LNCAP (cell line): Measurements from ENCODE around the gene SIVA1.

Source experiments
- TF ChIP-seq, protein P1 (sequence below): fragments of 450-650 bp; IDR thresholded peaks from 2 replicates; pipeline ENCODE4 v1.5.1; 2017; ENCODE audit warnings: mild to moderate bottlenecking

Gene SIVA1

DNA sequence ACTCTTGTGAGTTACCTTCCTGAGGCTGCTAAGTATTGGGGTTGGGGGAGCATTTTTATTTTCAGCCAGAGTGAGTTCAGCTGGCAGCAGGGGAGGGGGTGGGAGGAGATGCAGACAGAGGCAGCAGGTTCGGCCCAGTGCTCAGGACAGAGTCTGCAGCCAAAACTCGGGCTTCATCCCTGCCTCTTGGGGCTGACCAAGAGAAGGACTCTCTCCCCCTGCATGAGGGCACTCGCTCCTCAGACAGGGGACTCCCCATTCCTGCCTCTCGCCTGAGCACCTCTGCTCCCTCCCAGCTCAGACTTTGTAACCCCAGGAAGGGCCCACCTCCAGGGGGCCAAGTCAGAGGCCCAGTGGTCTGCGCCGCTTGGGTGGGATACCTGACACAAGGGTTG is 43.7 kb downstream of the SIVA1 start:
- TF ChIP-seq, protein P1, sequence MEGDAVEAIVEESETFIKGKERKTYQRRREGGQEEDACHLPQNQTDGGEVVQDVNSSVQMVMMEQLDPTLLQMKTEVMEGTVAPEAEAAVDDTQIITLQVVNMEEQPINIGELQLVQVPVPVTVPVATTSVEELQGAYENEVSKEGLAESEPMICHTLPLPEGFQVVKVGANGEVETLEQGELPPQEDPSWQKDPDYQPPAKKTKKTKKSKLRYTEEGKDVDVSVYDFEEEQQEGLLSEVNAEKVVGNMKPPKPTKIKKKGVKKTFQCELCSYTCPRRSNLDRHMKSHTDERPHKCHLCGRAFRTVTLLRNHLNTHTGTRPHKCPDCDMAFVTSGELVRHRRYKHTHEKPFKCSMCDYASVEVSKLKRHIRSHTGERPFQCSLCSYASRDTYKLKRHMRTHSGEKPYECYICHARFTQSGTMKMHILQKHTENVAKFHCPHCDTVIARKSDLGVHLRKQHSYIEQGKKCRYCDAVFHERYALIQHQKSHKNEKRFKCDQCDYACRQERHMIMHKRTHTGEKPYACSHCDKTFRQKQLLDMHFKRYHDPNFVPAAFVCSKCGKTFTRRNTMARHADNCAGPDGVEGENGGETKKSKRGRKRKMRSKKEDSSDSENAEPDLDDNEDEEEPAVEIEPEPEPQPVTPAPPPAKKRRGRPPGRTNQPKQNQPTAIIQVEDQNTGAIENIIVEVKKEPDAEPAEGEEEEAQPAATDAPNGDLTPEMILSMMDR, result no peak

DNA sequence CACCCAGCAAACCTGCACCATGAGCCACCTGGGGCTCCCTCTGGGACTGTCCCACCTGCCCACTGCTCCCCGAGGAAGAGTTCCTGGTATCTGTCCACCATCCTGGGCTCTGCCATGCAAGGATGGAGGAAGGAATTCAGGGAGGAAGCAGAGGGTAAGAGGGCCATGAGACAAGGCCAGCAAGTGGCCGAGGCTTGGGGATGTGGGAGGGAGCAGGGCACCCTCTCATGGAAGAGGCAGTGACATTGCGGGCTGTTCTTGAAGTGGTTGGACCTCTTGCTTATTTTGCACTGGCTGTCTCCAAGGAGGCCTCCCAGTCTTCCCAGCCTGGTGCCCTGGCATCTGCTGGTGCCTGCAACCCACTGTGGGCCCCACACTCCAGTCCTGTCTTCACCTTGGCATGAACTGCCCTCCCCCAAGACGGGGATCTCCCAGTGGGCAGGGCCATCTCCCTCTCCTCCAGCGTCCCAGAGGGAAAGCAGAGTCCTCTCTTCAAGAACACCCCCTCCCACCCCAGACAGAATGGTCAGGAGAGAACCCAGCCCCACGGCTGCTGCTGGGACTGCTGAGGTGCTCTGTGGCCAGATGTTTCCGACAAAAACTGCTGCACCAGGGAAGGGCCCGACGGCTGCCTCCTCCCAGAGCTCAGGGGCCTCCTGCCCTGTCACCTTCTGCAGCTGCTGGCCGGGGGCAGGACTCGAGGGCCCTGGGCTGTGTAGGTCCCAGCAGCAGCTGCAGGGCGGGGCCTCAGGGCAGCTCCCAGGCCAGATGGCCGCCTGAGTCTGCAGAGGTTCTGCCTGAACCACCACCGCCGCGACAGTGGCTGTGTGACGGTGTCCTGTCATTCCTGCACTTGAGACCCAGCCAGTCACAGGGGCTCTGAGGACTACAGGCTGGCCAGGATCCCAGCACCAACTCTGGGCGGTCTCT is 44.4 kb downstream of the SIVA1 start:
- TF ChIP-seq, protein P1, result no peak

DNA sequence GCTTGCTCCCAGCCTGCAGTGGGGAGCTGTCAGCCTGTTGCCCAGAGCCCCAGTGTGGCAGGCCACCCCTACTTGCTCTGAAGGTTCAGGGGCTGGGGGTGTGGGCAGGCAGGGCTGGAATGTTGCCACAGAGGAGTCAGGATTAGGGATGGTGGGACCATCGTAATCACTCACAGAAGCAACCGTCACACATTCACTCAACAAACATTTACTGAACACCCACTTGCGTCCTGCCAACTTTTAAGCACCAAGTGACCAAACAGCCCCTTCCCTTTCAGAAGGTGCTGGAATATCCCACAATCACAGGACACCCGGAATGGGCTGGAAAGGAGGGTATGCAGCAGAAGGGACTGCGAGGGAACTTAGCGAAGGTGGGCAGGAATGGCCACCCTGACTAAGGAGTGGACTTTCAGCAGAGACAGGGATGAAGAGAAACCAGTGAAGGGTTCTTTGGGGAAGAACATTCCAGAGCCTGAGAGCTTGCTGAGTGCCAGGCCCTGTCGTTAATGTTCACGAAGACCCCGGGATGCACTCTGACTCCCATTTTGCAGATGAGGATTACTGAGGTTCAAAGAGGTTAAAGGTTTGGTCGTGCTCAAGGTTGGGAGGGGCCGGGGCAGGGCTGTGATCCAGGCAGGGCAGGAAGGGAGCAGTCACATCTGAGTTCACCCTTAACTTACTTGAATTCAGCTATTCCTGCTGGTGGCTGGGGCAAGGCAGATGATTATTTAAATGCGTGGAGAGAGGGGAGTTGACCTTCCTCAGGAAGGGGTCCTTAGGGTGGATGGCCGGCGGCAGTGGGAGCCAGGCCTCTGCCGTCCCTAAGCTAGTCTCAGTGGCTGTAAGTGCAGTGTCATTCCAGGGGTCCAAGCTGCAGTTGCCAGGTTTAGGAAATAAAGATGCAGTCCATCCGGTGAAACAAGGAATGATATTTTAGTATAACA is 45.6 kb downstream of the SIVA1 start:
- TF ChIP-seq, protein P1, result no peak

DNA sequence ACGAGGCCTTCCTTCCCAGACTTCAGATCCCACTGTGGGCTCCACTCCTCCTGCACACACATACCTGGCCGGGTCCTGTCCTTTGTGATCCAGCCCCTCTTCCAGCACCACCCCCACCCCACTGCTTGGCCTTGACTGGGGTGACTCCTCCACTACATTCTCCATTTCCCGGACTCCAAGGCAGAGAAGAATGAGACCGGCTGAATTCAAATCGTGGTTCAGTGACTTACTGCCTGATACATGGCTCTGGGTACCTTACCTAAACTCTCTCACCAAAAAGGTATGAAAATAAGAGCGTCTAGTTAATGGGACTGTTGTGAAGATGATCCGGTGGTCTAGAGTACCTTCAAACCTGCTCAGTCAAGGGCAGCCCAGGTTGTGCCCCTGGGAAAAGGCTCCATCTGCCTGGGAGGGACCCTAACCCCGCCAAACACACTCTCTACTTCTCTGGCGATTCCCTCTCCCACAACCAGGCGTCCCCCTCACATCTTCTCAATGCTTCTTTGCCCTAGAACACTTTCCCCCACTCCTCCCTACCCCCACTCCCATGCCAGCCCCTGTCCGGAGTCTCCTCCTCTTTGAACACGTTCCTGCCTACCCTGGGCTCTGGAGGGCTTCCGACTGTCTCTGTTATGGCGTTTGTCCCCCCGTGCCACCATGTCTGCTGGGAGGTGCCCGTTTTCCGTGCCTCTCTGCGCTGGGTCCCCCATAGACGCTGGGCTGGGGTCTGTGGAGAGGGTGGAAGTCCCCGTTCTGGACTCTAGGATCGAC is 46.5 kb downstream of the SIVA1 start:
- TF ChIP-seq, protein P1, result no peak

DNA sequence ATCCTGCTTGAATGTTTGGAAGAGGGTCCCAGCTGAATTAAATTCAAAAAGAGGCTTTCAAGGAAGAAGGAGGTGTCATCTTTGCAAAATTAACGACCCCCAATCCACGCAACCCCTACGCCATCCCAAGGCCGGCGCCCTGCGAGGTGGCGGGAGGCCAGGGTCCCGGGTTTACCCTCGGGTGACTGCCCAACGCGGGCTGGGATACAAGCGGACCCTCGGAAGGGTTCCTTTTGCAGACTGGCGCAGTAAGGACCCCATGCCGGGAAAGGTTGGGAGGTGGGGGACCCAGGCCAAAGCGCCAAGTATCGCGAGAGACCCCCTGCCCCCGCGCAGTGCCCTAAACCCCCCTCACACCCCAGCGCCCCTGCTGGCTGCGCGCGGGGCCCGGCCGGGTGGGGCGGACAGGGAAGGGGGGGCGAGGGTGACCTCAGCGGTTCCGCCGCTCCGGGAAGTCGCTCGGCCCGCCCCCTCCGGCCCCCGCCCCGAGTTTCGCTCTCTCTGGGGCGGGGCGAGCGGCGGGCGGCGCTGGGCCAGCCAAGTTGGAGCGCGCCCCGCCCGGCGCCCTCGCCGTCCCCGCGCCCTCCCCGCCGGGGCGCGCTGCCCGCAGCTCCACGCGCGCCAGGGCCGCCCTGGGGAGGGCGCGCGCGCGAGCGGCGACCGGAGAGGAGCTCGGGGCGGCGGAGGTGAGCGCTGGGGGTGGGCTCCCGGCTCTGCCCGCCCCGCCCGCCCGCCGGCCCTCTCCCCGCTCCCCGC is 47.2 kb downstream of the SIVA1 start:
- TF ChIP-seq, protein P1, result no peak; the same call in 1 of the 2 replicates

DNA sequence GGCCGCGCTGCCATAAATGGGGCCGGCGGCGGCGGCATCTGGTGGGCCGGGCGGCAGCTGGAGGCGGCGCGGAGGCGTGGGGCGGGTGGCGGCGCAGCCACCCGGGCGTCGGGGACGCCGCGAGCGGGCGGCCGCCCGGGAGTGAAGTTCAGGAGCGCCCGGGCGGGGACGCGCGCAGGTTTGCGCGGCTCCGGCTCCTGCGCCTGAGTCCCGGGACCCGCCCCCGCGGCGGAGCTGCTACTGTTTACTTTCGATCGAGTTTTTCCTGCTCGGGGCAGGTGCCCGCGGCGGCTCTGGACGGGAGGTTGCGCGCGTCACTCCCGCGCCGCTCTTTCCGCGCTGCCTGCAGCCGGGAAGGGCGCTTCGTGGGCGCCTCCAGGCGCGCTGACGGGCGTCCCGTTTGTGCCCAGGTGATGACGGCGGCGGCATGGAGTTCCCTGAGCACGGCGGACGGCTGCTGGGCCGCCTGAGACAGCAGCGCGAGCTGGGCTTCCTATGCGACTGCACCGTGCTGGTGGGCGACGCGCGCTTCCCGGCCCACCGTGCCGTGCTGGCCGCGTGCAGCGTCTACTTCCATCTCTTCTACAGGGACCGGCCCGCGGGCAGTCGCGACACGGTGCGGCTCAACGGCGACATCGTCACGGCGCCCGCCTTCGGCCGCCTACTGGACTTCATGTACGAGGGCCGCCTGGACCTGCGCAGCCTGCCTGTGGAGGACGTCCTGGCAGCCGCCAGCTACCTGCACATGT is 48.0 kb downstream of the SIVA1 start, which contains the start of gene ZBTB42:
ZBTB42 (plus strand) TSS at position 331 of the 749 bp plus-strand sequence; CDS start at position 428, 97 bp downstream.
- TF ChIP-seq, protein P1, result no peak
